Measurements from ENCODE around the gene RNF187.

RNF187 gene

GRCh38 chr1:228510101-228510802 lies 23.1 kb downstream of the RNF187 start:
- DNase-seq (ENCODE audit: low read depth in 2 of 2), result no peak

DNA sequence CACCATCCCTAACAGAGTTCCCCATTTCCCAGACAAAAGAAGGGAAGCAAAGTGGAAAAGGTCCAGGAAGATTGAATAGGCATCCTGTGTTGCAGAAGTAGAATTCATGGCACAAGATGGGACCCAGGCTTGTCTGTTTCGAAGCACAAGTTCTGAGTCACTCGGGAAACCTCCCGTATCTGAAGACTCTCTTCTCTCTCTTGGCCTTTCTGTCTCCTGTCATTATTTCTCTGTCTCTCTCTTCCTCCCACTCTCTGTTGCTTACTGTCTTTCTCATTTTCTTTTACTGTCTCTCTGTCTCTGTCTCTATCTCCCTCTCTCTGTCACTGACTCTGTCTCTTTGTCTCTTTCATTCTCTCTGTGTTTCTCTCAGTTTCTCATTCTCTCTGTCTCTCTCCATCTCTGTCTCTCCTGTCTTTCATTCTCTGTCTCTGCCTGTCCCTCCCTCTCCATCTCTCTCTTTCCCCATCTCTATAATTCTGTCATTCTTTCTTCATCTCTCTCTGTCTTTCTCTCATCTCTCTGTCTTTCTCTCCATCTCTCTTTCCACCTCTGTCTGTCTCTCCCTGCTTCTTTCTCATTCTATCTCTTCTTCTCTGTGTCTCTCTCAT lies 23.7 kb downstream of the RNF187 start:
- DNase-seq (ENCODE audit: low read depth in 2 of 2), result no peak

DNA sequence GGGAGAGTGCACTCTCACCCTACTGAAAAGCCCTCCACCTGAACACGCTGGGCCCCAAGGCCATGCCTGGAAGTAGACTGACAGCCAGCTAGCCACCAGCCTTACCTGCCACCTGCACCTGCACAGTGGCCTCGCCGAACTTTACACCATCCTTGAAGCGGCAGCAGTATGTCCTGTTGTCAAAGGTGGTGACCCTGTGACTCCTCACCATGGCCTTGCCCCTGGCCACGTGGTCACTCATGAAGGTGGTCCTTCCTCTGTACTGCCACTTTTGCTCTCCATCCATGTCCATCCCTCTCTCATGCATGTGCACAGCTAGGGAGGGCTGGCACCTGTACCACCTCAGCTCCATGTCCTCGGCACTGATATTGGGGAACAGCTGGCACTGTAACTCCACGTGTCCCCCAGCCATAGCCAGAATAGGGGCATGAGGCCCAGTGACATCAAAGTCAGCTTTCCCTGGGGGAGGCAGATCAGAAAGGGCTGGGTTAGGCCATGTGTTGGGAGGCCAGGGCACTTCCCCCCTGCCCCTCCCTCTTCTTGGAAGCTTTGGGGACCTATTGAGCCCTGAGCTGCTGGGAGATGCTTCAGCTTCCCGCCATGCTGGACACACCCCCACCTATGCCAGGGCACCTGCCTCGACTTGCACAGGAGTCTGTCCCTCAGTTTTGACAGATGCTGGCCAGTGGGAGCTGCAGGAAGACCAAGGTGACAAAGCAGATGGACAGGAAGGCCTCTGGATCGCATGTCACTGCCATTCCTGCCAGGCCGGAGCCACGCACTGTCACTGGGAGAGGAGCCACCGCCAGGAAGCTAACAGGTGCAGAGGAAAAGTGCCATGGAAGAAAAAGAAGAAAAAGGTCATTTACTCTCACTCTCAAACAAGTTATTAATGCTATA lies 24.6 kb downstream of the RNF187 start:
- no peak for DNase-seq (ENCODE audit: low read depth in 2 of 2)

DNA sequence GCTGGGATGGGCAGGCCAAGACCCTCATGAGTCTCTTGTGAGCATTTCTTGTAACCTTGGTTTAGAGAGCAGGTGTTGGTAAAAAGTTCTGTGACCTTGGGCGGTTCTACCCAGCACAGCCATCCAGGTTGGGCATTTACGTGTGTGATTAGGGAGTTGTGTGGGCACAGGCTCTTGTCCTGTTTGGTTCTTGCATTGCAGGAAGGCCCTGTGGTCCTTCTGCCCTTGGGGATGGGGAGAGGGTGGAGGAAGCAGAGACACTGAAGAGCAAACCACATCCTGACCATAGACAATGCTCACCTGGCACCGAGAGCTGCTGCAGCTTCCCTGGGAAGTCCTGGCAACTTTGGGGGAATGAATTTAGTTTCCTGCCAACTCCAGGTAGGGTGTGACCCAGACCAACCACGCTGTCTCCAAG lies 25.6 kb downstream of the RNF187 start:
- no peak for DNase-seq (ENCODE audit: low read depth in 2 of 2)

GRCh38 chr1:228513236-228513900 lies 26.2 kb downstream of the RNF187 start:
- no peak for DNase-seq (ENCODE audit: low read depth in 2 of 2)

DNA sequence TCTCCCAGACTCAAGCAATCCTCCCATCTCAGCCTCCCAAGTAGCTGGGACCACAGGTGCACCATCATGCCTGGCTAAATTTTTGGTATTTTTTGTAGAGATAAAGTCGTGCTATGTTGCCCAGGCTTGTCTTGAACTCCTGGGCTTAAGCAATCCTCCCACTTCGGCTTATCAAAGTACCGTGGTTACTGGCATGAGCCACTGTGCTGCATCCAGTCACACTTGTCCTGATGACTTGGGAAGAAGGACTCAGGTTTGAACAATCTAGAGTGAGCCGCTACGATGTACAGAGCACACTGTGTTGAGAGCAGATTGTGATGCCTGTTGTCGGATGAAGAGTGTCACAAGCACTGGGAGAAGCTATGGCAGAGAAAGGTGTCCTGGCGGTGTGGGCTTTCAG lies 27.2 kb downstream of the RNF187 start:
- DNase-seq (ENCODE audit: low read depth in 2 of 2), result no peak

- no peak for DNase-seq (ENCODE audit: low read depth in 2 of 2)
These were observed 28.1 kb downstream of the RNF187 start for GRCh38 chr1:228515200-228515834.

- DNase-seq (ENCODE audit: low read depth in 2 of 2), result no peak
These were observed 30.5 kb downstream of the RNF187 start for GRCh38 chr1:228517655-228518054.

- DNase-seq (ENCODE audit: low read depth in 2 of 2), result no peak
These were observed 40.4 kb downstream of the RNF187 start for GRCh38 chr1:228527596-228527995.

GRCh38 chr1:228528612-228529011 lies 41.4 kb downstream of the RNF187 start:
- no peak for DNase-seq (ENCODE audit: low read depth in 2 of 2)

GRCh38 chr1:228530086-228530758 lies 43.0 kb downstream of the RNF187 start:
- DNase-seq (ENCODE audit: low read depth in 2 of 2), result no peak

DNA sequence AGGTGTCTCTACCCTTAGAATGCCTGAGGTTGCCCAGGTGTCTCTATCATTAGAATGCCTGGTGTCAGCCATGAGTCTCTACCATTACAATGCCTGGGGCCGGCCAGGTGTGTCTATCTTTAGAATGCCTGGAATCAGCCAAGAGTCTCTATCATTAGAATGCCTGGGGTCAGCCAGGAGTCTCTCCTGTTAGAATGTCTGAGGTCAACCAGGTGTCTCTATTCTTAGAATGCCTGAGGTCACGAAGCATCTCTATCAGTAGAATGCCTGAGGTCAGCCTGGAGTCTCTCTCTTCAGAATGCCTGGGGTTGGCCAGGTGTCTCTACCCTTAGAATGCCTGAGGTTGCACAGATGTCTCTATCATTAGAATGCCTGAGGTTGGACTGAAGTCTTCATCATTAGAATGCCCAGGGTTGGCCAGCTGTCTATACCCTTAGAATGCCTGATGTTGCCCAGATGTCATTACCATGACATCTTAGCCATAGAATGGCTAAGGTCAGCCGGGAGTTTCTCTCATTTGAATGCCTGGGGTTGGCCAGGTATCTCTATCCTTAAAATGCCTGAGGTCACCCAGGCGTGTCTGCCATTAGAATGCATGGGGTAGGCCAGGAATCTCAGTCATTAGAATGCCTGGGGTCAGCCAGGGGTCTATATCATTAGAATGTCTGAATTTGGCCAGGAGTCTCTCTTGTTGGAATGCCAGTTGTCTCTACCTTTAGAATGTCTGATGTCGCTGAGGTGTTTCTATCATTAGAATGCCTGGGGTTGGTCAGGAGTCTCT lies 44.0 kb downstream of the RNF187 start:
- no peak for DNase-seq (ENCODE audit: low read depth in 2 of 2)

- DNase-seq (ENCODE audit: low read depth in 2 of 2), result no peak
These were observed 51.6 kb downstream of the RNF187 start for GRCh38 chr1:228538831-228539230.

- DNase-seq (ENCODE audit: low read depth in 2 of 2), result no peak
These were observed 53.2 kb downstream of the RNF187 start for GRCh38 chr1:228540161-228540917.

GRCh38 chr1:228541725-228542124 lies 54.5 kb downstream of the RNF187 start:
- DNase-seq (ENCODE audit: low read depth in 2 of 2), result no peak

DNA sequence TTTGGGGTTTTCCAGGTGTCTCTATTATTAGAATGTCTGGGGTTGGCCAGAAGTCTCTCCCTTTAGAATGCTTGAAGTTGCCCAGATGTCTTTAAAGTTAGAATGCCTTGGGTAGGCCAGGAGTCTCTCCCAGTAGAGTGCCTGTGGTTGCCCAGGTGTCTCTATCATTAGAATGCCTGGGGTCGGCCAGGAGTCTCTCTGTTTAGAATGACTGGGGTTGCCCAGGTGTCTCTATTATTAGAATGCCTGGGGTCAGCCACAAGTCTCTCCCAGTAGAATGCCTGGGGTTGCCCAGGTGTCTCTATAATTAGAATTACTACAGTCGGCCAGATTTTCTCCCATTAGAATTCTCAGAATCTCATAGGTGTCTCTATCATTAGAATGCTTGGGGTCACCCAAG lies 55.2 kb downstream of the RNF187 start:
- no peak for DNase-seq (ENCODE audit: low read depth in 2 of 2)

GRCh38 chr1:228542981-228543380 lies 55.8 kb downstream of the RNF187 start:
- no peak for DNase-seq (ENCODE audit: low read depth in 2 of 2)

DNA sequence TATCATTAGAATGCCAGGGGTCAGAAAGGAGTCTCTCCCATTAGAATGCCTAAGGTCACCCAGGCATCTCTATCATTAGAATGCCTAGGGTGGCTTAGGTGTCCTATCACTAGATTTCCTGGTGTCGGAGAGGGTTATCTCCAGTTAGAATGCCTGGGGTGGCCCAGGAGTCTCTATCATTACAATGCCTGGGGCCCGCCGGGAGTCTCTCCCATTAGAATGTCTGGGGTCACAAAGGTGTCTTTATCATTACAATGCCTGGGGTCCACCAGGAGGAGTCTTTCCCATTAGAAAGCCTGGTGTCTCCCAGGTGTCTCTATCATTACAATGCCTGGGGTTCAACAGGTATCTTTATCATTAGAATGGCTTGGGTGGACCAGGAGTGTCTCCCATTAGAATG lies 56.2 kb downstream of the RNF187 start:
- DNase-seq (ENCODE audit: low read depth in 2 of 2), result no peak

DNA sequence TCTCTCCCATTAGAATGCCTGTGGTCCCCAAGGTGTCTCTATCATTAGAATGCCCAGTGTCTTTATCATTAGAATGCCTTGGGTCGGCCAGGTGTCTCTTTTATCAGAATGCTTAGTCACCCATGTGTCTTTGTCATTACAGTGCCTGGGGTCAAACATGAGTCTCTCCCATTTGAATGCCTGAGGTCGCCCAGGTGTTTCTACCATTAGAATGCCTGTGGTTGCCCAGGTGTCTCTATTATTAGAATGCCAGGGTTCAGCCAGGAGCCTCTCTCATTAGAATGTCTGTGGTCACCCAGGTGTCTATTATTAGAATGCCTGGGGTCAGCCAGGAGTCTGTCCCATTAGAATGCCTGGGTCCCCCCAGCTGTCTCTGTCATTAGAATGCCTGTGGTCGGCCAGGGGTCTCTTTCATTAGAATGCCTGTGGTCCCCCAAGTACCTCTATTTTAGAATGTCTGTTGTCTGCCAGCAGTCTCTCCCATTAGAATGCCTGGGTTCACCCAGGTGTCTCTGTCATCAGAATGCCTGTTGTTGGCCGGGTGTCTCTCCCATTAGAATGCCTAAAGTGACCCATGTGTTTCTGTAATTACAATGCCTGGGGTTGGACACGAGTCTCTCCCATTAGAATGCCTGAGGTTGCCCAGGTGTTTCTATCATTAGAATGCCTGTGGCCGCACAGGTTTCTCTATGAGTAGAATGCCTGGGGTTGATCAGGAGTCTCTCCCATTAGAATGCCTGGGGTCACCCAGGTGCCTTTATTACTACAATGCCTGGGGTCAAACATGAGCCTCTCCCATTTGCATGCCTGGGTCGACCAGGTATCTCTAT lies 57.1 kb downstream of the RNF187 start:
- no peak for DNase-seq (ENCODE audit: low read depth in 2 of 2)
